Adrenal gland (tissue), 12 donors: ENCODE data around the gene PLGRKT. TPM values are rescaled to one million over a fixed set of nuclear protein-coding genes. Genes with fewer than 3 reads are reported as not detected.

Source experiments
- DNase-seq, 7 donors: peaks; one replicate each; pipeline ENCODE4 v3.0.0-alpha.2; 2019 to 2020
- H3K27ac ChIP-seq, 5 donors: fragments of 200-600 bp; sonication (generic) in 4 of 5; 1 replicate in 3 of 5; 2 replicates in 2 of 5; pipeline versions ENCODE4 v1.5.1 to v1.8.0; 2016 to 2020; ENCODE audit warnings: mild to moderate bottlenecking in 1 of 5
- H3K27me3 ChIP-seq: fragments of 200-600 bp; 2 replicates; pipeline ENCODE4 v1.8.0; 2021
- H3K36me3 ChIP-seq, 2 donors: fragments of 200-600 bp; replicated peaks in 1 of 2; 1 replicate in 1 of 2; 2 replicates in 1 of 2; pipeline versions ENCODE4 v1.5.1 to v1.8.0; 2018 to 2022
- H3K4me1 ChIP-seq, 2 donors: fragments of 200-600 bp; replicated peaks in 1 of 2; 1 replicate in 1 of 2; 2 replicates in 1 of 2; pipeline versions ENCODE4 v1.5.1 to v1.8.0; 2018 to 2021
- H3K4me3 ChIP-seq, 4 donors: fragments of 200-600 bp; sonication (generic) in 3 of 4; one replicate each; pipeline ENCODE4 v1.5.1; 2016 to 2018
- H3K9me3 ChIP-seq, 3 donors: fragments of 200-600 bp; sonication (generic) in 1 of 3; replicated peaks in 1 of 3; 1 replicate in 2 of 3; 2 replicates in 1 of 3; pipeline versions ENCODE4 v1.5.1 to v1.8.0; 2016 to 2021
- CTCF ChIP-seq, 6 experiments: fragments of 450-650 bp in 4 of 6; fragments of 200-600 bp in 2 of 6; sonication (generic) in 1 of 6; IDR thresholded peaks; 1 replicate in 5 of 6; 2 replicates in 1 of 6; pipeline versions ENCODE4 v1.5.1 to v1.8.0; 2016 to 2021; ENCODE audit warnings: antibody characterized with exemption in 6 of 6, mild to moderate bottlenecking in 2 of 6, moderate library complexity in 1 of 6
- POLR2A ChIP-seq, 2 donors: fragments of 450-650 bp; IDR thresholded peaks; one replicate each; pipeline ENCODE4 v1.6.1; 2017; ENCODE audit warnings: antibody characterized with exemption in 2 of 2, mild to moderate bottlenecking in 2 of 2, moderate library complexity in 1 of 2
- WGBS, 4 donors: extraction: QIAGEN DNeasy Blood & Tissue Kit in 2 of 4; methylation state at CpG; one replicate each; pipeline versions ENCODE4 v1.1.5 to v1.1.7; 2013 to 2017; 5-methylcytosine and 5-hydroxymethylcytosine counted together
- intact Hi-C, 2 donors: fragments of 100-400 bp; cut with DNase I; formaldehyde crosslinking; loops; one replicate each; pipeline versions ENCODE4 v1.14.1 to v1.15.0; 2022 to 2023
- polyA plus RNA-seq, 3 donors: library from polyadenylated mRNA; stranded (reverse); fragments of 200-250 nt in 2 of 3; fragments of 350-450 nt in 1 of 3; fragmentation: Illumina TruSeq in 1 of 3; extraction: RNeasy Lipid Tissue Mini Kit (QIAGEN cat#74804) in 1 of 3; gene quantifications; one replicate each; pipeline ENCODE4 v1.2.3, GENCODE V29; 2013 to 2014
- total RNA-seq, 9 donors: library from RNA; depleted of rRNA in 4 of 9; stranded (reverse); fragments of >200 nt in 4 of 9; fragments of 120-200 nt in 1 of 9; fragmentation: NEBNext Ultra II Directional in 1 of 9; extraction: Animal tissue kit (Norgen Biotek cat#: 25700) in 1 of 9; gene quantifications; one replicate each; pipeline versions ENCODE4 v1.1.0 to v1.2.4, GENCODE V29; 2013 to 2023
- donor health status: healthy with polysubstance abuse.
- donor health status: Bipolar disorder and iron deficiency.
- donor health status: DM: yes; HTN: yes; CAD: no.
- donor health status: DM: no; HTN: no; CAD: no.
- donor health status: DM: no; HTN: no; CAD: no.
- donor health status: DM: yes; HTN: yes; CAD: no.

Gene PLGRKT
- total and polyA plus RNA-seq, 12 donors = 7.2 to 32.0 (median 20.7) TPM

- Histone ChIP-seq H3K27ac (no peak overlapping the region), H3K9me3 (no peaks in the 10 kb centered on the region), H3K36me3 (no peaks in the 10 kb centered on the region), H3K4me3 (no peak overlapping the region), H3K4me1 (no peaks in the 10 kb centered on the region), H3K27me3 (no peaks in the 10 kb centered on the region)
- WGBS, 4 donors = 52 to 83% (median 59%) methylated on average over 3 of the region's 3 CpGs
- intact Hi-C loops = no loop called here
- no peak for DNase-seq
- TF ChIP-seq POLR2A (IDR thresholded peaks at IDR 0.05) (no peak), CTCF (IDR thresholded peaks at IDR 0.05) (no peak)
Observed at GRCh38 chr9:5389109-5389732, 48.5 kb downstream of the PLGRKT start.

GRCh38 chr9:5388026-5388819, 49.5 kb downstream of the PLGRKT start:
- no peaks in the 10 kb centered on the region for H3K27me3 ChIP-seq
- H3K9me3 ChIP-seq = no peaks in the 10 kb centered on the region
- H3K27ac ChIP-seq = no peak overlapping the region
- intact Hi-C loops = no loop called here
- no peak overlapping the region for H3K4me3 ChIP-seq
- no peaks in the 10 kb centered on the region for H3K36me3 ChIP-seq
- TF ChIP-seq CTCF (IDR thresholded peaks at IDR 0.05) (no peak), POLR2A (IDR thresholded peaks at IDR 0.05) (no peak)
- WGBS, 4 donors = 77 to 83% (median 80%) methylated on average over 5 of the region's 5 CpGs
- DNase-seq = no peak
- no peaks in the 10 kb centered on the region for H3K4me1 ChIP-seq

GRCh38 chr9:5384436-5384835, 53.3 kb downstream of the PLGRKT start:
- Histone ChIP-seq H3K4me1 (no peaks in the 10 kb centered on the region), H3K27me3 (no peaks in the 10 kb centered on the region), H3K9me3 (no peaks in the 10 kb centered on the region), H3K4me3 (no peak overlapping the region), H3K27ac (no peak overlapping the region), H3K36me3 (no peaks in the 10 kb centered on the region)
- intact Hi-C loops = no loop called here
- TF ChIP-seq CTCF (IDR thresholded peaks at IDR 0.05) (no peak), POLR2A (IDR thresholded peaks at IDR 0.05) (no peak)
- no peak for DNase-seq

DNA sequence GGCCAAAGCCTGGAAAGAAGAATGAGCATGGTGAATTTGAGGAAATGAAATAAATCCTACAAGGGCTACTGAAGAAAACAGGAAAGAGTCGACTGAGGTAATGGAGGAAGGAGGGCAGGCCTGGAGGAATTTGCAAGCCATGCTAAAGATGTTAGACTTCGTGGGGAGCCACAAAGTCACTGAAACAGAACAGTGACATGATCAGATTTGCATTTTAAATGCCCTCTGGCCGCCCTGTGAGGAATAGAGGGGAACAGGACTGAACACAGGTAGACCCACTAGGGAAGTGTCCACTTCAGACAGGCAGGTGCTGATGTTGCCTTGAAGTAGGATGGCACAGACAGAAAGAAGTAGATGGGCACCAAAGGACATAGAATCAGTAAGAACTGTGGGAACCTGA, 55.2 kb downstream of the PLGRKT start:
- WGBS, 4 donors = 75 to 84% (median 80%) methylated on average over 3 of the region's 3 CpGs
- intact Hi-C loops = no loop called here

More for the DNA sequence above, 55.2 kb downstream of the PLGRKT start:
- DNase-seq = no peak
- no peaks in the 10 kb centered on the region for H3K27me3 ChIP-seq
- no peak overlapping the region for H3K27ac ChIP-seq
- TF ChIP-seq POLR2A (IDR thresholded peaks at IDR 0.05) (no peak), CTCF (IDR thresholded peaks at IDR 0.05) (no peak)
- no peaks in the 10 kb centered on the region for H3K9me3 ChIP-seq
- H3K4me3 ChIP-seq = no peak overlapping the region
- H3K4me1 ChIP-seq = no peaks in the 10 kb centered on the region
- H3K36me3 ChIP-seq = no peaks in the 10 kb centered on the region
